ENCODE results near the gene RALGPS2.

Gene RALGPS2

DNA sequence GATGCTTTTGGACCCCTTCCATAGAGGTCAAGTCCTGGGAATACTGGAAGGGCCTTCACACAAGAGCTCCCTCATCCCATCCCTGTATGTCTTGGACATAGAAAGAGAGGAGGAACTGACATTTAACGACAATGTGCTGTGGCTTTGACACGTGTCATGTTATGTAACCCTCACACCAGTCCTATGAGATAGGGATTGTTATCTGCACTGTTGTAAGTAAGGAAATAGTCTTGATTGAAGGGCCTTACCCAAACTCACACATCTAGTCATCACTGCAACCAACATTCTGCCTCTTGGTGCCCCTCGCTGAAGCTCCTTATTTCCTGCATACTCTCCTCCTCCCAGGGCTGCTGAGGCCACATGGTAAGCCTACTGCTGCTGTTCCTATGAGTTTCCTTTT is 209.5 kb downstream of the RALGPS2 start:
- TF ChIP-seq, protein P1, sequence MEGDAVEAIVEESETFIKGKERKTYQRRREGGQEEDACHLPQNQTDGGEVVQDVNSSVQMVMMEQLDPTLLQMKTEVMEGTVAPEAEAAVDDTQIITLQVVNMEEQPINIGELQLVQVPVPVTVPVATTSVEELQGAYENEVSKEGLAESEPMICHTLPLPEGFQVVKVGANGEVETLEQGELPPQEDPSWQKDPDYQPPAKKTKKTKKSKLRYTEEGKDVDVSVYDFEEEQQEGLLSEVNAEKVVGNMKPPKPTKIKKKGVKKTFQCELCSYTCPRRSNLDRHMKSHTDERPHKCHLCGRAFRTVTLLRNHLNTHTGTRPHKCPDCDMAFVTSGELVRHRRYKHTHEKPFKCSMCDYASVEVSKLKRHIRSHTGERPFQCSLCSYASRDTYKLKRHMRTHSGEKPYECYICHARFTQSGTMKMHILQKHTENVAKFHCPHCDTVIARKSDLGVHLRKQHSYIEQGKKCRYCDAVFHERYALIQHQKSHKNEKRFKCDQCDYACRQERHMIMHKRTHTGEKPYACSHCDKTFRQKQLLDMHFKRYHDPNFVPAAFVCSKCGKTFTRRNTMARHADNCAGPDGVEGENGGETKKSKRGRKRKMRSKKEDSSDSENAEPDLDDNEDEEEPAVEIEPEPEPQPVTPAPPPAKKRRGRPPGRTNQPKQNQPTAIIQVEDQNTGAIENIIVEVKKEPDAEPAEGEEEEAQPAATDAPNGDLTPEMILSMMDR (IDR thresholded peaks at IDR 0.05): no peak
- H3K79me2 ChIP-seq: no peaks in the 10 kb centered on the region
- no peaks in the 10 kb centered on the region for H3K9me3 ChIP-seq (ENCODE audit: control insufficient read depth, low read length)
- H3K4me2 ChIP-seq (ENCODE audit: low read length): no peak overlapping the region
- H3K36me3 ChIP-seq (ENCODE audit: control insufficient read depth, insufficient read depth, low read length): no peaks in the 10 kb centered on the region
- no peaks in the 10 kb centered on the region for H3K27me3 ChIP-seq (ENCODE audit: control insufficient read depth, insufficient read depth, low read length)
- no peaks in the 10 kb centered on the region for H3K4me1 ChIP-seq
- H2AFZ ChIP-seq: no peak overlapping the region
- no peak overlapping the region for H3K27ac ChIP-seq
- no peak overlapping the region for H3K9ac ChIP-seq
- H3K4me3 ChIP-seq (ENCODE audit: low read depth, low read length): no peak overlapping the region

DNA sequence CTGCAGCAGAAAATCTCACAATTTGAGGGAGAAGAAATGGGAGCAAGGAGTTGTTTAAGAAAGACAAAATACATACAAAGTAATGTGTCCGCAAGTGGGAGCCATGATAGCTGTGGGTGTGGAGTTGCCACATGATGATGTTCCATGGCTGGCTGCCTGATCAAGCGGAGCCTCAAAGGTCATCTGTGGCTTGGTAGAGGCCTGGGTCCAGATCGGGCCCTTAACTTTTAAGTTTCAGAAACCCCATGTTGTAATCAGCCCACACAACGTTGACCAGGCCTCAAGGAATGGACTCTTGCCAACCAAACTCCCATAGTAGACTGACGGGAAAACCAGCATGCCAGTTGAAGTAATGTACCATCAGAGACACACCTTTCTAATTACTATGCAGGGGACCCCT is 210.6 kb downstream of the RALGPS2 start:
- H3K4me1 ChIP-seq: no peaks in the 10 kb centered on the region
- no peak overlapping the region for H3K27ac ChIP-seq
- TF ChIP-seq, protein P1 (IDR thresholded peaks at IDR 0.05): no peak
- no peak overlapping the region for H3K4me2 ChIP-seq (ENCODE audit: low read length)
- H3K9ac ChIP-seq: no peak overlapping the region
- H3K36me3 ChIP-seq (ENCODE audit: control insufficient read depth, insufficient read depth, low read length): no peaks in the 10 kb centered on the region
- no peaks in the 10 kb centered on the region for H3K9me3 ChIP-seq (ENCODE audit: control insufficient read depth, low read length)
- no peaks in the 10 kb centered on the region for H3K79me2 ChIP-seq
- no peak overlapping the region for H2AFZ ChIP-seq
- no peak overlapping the region for H3K4me3 ChIP-seq (ENCODE audit: low read depth, low read length)
- no peaks in the 10 kb centered on the region for H3K27me3 ChIP-seq (ENCODE audit: control insufficient read depth, insufficient read depth, low read length)

DNA sequence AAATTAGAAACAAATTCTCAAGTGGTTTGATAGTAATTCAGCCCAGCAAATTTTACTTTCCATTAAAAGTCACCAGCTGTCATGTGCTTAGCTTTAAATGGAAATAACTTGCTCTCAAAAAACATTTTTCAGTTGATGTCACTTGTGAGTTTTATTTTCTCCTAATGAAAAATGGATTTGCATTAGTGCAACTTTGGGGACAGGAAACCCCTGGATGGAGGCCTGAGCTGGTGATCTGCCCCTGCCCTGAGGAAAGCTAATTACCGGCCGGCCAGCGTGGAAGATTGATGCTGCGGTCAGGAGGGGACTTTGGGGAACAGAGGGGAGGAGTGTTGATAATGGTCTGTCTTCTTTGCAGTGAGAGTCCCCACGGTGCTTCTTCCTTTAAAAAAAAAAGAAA is 212.7 kb downstream of the RALGPS2 start:
- Histone ChIP-seq H3K9me3 (ENCODE audit: control insufficient read depth, low read length) (no peaks in the 10 kb centered on the region), H3K27me3 (ENCODE audit: control insufficient read depth, insufficient read depth, low read length) (no peaks in the 10 kb centered on the region), H3K9ac (no peak overlapping the region), H3K36me3 (ENCODE audit: control insufficient read depth, insufficient read depth, low read length) (no peaks in the 10 kb centered on the region), H3K4me2 (ENCODE audit: low read length) (no peak overlapping the region), H3K79me2 (no peaks in the 10 kb centered on the region), H3K4me1 (no peaks in the 10 kb centered on the region), H3K4me3 (ENCODE audit: low read depth, low read length) (no peak overlapping the region), H3K27ac (no peak overlapping the region), H2AFZ (no peak overlapping the region)
- TF ChIP-seq, protein P1 (IDR thresholded peaks at IDR 0.05): no peak

DNA sequence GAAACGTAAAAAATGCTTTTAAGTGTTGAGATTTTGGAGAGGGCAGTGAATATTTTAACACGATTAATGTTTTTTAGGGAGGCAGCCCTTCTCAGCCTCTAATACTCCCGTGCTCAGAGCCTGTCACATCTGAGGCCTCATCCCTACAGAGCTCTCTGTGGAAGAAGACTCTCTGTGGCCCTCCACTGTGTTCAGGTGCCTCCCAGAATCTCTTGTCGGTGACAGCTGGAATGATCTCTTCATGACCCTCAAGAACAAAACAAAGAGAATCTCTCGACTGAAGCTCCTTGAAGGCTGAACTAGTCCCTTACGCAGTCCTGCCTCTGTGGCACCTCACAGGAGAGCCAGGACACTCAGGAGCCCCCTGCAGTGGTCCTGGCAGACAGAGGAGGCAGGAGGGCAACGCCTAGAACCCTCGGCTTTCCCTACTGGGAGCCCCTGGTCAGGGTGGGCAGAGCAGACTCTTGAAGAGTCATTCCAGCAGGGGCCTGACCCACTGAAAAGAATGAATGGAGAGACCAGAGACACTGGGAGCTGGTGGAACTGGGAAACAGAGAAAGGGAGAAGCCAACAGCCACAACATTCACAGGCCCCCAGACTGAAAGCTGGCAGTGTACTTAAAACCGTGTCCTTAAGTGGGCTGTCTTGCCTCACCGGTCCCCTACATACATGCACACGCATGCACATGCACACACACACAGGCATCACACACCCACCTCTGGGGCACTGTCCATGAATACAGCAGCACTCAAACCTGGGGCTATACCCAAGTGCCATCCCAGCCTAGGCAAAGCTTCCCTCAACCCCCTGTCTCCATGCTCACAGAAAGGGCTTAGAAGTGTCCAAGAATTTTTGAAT is 213.3 kb downstream of the RALGPS2 start:
- H3K4me1 ChIP-seq: no peaks in the 10 kb centered on the region
- no peaks in the 10 kb centered on the region for H3K9me3 ChIP-seq (ENCODE audit: control insufficient read depth, low read length)
- H3K9ac ChIP-seq: no peak overlapping the region
- H3K27ac ChIP-seq: peak overlapping the region; percentile 51
- H3K27me3 ChIP-seq (ENCODE audit: control insufficient read depth, insufficient read depth, low read length): no peaks in the 10 kb centered on the region
- H3K36me3 ChIP-seq (ENCODE audit: control insufficient read depth, insufficient read depth, low read length): no peaks in the 10 kb centered on the region
- TF ChIP-seq, protein P1 (IDR thresholded peaks at IDR 0.05): no peak
- H3K79me2 ChIP-seq: no peaks in the 10 kb centered on the region
- no peak overlapping the region for H2AFZ ChIP-seq
- H3K4me3 ChIP-seq (ENCODE audit: low read depth, low read length): no peak overlapping the region
- H3K4me2 ChIP-seq (ENCODE audit: low read length): no peak overlapping the region

DNA sequence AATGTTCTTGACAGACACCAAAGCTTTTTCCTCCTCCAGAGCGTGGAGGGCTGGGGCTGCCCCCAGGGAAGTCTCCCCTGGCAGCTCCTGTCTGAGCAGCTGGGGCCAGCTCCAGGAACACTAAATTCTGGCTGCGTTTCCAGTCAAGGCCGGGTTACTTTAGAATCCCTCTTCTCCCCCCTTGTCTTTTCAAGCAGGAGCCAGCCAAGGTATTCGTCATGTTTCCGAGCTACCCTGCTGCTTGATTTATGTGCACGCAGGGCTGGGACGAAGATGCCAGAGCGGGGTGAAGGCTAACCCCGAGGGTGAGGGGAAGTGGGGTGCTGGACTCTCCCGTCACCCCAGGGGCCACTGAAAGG is 213.9 kb downstream of the RALGPS2 start:
- Histone ChIP-seq H3K79me2 (no peaks in the 10 kb centered on the region), H3K27ac (peak overlapping the region; percentile 51), H3K36me3 (ENCODE audit: control insufficient read depth, insufficient read depth, low read length) (no peaks in the 10 kb centered on the region), H3K4me1 (no peaks in the 10 kb centered on the region), H3K9ac (no peak overlapping the region), H3K9me3 (ENCODE audit: control insufficient read depth, low read length) (no peaks in the 10 kb centered on the region), H3K4me3 (ENCODE audit: low read depth, low read length) (no peak overlapping the region), H3K27me3 (ENCODE audit: control insufficient read depth, insufficient read depth, low read length) (no peaks in the 10 kb centered on the region), H3K4me2 (ENCODE audit: low read length) (no peak overlapping the region), H2AFZ (no peak overlapping the region)
- TF ChIP-seq, protein P1 (IDR thresholded peaks at IDR 0.05): no peak

Measured in parathyroid adenoma (tissue), 2 donors.